ENCODE results near the gene AGXT.

AGXT gene

DNA sequence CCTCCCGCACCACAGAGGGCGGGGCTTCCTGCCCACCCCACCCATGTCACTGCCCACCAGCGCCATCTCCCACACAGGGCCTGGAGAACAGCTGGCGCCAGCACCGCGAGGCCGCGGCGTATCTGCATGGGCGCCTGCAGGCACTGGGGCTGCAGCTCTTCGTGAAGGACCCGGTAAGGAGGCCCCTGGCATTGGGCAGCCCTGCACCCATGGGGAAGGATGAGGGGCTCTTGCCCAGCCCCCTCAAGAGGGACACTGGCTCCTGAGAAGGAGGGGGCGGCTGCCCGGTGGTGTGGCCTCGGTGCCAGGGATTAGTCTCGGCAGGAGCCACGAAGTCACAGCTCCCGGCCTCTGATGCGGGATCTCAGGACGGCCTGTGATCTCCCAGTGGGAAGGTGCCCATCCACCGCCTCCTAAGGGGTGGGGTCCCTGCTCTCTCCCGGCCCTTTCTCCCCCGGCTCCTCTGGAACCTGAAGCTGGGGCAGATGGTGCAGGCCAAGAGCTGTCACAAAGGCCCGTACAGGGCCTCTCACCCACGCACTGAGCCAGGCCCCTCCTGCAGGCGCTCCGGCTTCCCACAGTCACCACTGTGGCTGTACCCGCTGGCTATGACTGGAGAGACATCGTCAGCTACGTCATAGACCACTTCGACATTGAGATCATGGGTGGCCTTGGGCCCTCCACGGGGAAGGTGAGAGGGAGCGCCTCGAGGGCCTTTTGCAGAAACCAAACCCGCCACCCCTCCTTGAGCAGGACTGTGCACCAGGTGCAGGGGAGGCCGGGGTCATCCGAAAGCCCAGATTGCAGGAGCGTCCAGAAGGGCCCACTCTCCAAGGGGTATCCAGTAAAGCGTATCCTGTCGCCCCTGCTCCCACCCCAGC is 9.1 kb downstream of the AGXT start:
- Histone ChIP-seq H3K36me3 (replicated peaks; ENCODE audit: low read depth, low read length) (no peaks in the 10 kb centered on the region), H3K4me2 (ENCODE audit: low read length) (no peak overlapping the region), H4K20me1 (ENCODE audit: insufficient read depth, low read length) (no peaks in the 10 kb centered on the region), H2AFZ (ENCODE audit: low read depth, low read length) (no peak overlapping the region), H3K4me1 (ENCODE audit: low read length) (no peaks in the 10 kb centered on the region), H3K27ac (ENCODE audit: low read length) (no peak overlapping the region), H3K4me3 (ENCODE audit: low read length) (no peak overlapping the region), H3K27me3 (ENCODE audit: low read depth, low read length) (no peaks in the 10 kb centered on the region), H3K9ac (ENCODE audit: low read length) (no peak overlapping the region), H3K9me3 (ENCODE audit: insufficient read depth, low read length) (no peaks in the 10 kb centered on the region), H3K79me2 (ENCODE audit: low read length) (no peaks in the 10 kb centered on the region)
- TF ChIP-seq, protein P1, sequence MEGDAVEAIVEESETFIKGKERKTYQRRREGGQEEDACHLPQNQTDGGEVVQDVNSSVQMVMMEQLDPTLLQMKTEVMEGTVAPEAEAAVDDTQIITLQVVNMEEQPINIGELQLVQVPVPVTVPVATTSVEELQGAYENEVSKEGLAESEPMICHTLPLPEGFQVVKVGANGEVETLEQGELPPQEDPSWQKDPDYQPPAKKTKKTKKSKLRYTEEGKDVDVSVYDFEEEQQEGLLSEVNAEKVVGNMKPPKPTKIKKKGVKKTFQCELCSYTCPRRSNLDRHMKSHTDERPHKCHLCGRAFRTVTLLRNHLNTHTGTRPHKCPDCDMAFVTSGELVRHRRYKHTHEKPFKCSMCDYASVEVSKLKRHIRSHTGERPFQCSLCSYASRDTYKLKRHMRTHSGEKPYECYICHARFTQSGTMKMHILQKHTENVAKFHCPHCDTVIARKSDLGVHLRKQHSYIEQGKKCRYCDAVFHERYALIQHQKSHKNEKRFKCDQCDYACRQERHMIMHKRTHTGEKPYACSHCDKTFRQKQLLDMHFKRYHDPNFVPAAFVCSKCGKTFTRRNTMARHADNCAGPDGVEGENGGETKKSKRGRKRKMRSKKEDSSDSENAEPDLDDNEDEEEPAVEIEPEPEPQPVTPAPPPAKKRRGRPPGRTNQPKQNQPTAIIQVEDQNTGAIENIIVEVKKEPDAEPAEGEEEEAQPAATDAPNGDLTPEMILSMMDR (IDR thresholded peaks at IDR 0.05; ENCODE audit: low read depth, low read length): no peak
- TF ChIP-seq EZH2phosphoT487 (IDR thresholded peaks at IDR 0.05; ENCODE audit: low read depth): no peak

DNA sequence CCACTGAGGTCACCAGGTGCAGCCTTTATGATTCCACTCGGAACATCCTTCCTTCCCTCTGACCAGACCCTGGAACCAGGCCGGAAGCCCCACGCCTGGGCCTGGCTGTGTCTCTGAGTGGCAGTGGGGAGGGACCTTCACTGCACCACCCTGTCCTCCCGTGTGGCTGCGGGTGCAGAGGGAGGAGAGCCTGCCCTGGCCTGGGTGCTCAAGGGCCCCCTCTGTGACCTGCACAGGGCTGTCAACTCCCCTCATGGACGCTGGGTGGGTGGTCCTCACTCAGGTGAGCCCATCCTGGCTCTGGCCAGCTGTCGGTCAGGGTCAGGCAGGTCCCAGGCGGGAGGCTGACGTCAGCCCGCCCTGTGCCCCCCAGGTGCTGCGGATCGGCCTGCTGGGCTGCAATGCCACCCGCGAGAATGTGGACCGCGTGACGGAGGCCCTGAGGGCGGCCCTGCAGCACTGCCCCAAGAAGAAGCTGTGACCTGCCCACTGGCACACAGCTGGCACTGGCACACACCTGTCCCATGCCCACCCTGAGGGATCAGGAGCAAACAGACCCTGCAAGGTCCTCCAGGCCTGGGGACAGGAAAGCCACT is 9.8 kb downstream of the AGXT start:
- Histone ChIP-seq H2AFZ (ENCODE audit: low read depth, low read length) (no peak overlapping the region), H3K4me3 (ENCODE audit: low read length) (no peak overlapping the region), H3K9ac (ENCODE audit: low read length) (no peak overlapping the region), H3K27ac (ENCODE audit: low read length) (no peak overlapping the region), H3K4me2 (ENCODE audit: low read length) (no peak overlapping the region), H3K36me3 (replicated peaks; ENCODE audit: low read depth, low read length) (no peaks in the 10 kb centered on the region), H3K9me3 (ENCODE audit: insufficient read depth, low read length) (no peaks in the 10 kb centered on the region), H3K27me3 (ENCODE audit: low read depth, low read length) (no peaks in the 10 kb centered on the region), H3K4me1 (ENCODE audit: low read length) (no peaks in the 10 kb centered on the region), H4K20me1 (ENCODE audit: insufficient read depth, low read length) (no peaks in the 10 kb centered on the region), H3K79me2 (ENCODE audit: low read length) (no peaks in the 10 kb centered on the region)
- TF ChIP-seq EZH2phosphoT487 (IDR thresholded peaks at IDR 0.05; ENCODE audit: low read depth): no peak
- TF ChIP-seq, protein P1 (IDR thresholded peaks at IDR 0.05; ENCODE audit: low read depth, low read length): no peak

DNA sequence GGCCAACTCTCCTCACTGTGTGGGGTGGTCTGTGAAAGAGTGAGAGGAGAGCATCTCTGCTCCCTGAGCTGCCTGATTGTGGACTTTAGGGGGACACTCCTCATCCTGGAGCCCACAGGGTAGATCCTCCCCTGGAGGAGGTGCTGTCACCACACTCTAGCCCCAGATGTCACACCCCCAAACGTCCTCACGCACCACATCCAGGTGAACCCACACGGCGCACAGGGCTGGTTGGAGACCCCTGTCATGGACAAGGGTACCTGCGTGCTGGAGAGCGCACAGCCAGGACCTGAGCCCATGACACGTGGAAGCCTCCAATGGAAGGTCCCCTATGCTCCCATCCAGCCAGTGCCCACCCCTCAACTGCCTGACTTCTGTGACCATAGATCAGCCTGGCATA is 10.5 kb downstream of the AGXT start:
- Histone ChIP-seq H3K27ac (ENCODE audit: low read length) (no peak overlapping the region), H3K4me3 (ENCODE audit: low read length) (no peak overlapping the region), H3K4me1 (ENCODE audit: low read length) (no peaks in the 10 kb centered on the region), H3K9me3 (ENCODE audit: insufficient read depth, low read length) (no peaks in the 10 kb centered on the region), H2AFZ (ENCODE audit: low read depth, low read length) (no peak overlapping the region), H3K36me3 (replicated peaks; ENCODE audit: low read depth, low read length) (no peaks in the 10 kb centered on the region), H3K79me2 (ENCODE audit: low read length) (no peaks in the 10 kb centered on the region), H3K9ac (ENCODE audit: low read length) (no peak overlapping the region), H4K20me1 (ENCODE audit: insufficient read depth, low read length) (no peaks in the 10 kb centered on the region), H3K4me2 (ENCODE audit: low read length) (no peak overlapping the region), H3K27me3 (ENCODE audit: low read depth, low read length) (no peaks in the 10 kb centered on the region)
- no peak for TF ChIP-seq EZH2phosphoT487 (IDR thresholded peaks at IDR 0.05; ENCODE audit: low read depth)
- TF ChIP-seq, protein P1 (IDR thresholded peaks at IDR 0.05; ENCODE audit: low read depth, low read length): no peak

DNA sequence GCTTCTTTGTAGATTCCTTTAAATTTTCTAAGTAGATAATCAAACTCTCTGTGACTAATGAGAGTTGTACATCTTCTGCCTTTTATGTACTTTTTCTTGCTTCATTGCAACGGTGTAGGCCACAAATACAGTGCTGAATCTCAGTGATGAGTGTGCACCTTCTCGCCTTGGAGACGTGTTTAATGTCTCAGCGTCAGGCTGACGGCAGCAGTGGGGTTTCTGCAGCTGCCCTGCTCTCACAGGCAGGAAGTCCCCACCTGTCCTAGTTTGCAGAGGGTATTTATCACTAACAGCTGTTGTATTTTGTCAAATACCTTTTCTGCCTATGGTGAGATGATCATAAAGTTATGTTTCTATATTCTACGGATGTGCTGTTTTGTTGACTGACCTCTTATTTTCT is 13.3 kb downstream of the AGXT start:
- H3K27me3 ChIP-seq (ENCODE audit: low read depth, low read length): no peaks in the 10 kb centered on the region
- TF ChIP-seq EZH2phosphoT487 (IDR thresholded peaks at IDR 0.05; ENCODE audit: low read depth): no peak
- TF ChIP-seq, protein P1 (IDR thresholded peaks at IDR 0.05; ENCODE audit: low read depth, low read length): no peak
- H3K79me2 ChIP-seq (ENCODE audit: low read length): no peaks in the 10 kb centered on the region
- H3K9me3 ChIP-seq (ENCODE audit: insufficient read depth, low read length): no peaks in the 10 kb centered on the region
- no peaks in the 10 kb centered on the region for H3K4me1 ChIP-seq (ENCODE audit: low read length)
- H2AFZ ChIP-seq (ENCODE audit: low read depth, low read length): no peak overlapping the region
- H3K4me2 ChIP-seq (ENCODE audit: low read length): no peak overlapping the region
- H3K36me3 ChIP-seq (replicated peaks; ENCODE audit: low read depth, low read length): no peaks in the 10 kb centered on the region
- H3K9ac ChIP-seq (ENCODE audit: low read length): no peak overlapping the region
- no peak overlapping the region for H3K27ac ChIP-seq (ENCODE audit: low read length)
- no peaks in the 10 kb centered on the region for H4K20me1 ChIP-seq (ENCODE audit: insufficient read depth, low read length)
- H3K4me3 ChIP-seq (ENCODE audit: low read length): no peak overlapping the region
